ENCODE data around the gene PCSK1N. TPM values are rescaled to one million over a fixed set of nuclear protein-coding genes. Genes with fewer than 3 reads are reported as not detected.

PCSK1N gene
- 12.2 and 25.7 TPM in 2 replicates for polyA plus RNA-seq

GRCh38 chrX:48835524-48836329, at the start of gene PCSK1N:
PCSK1N (minus strand) TSS chrX:48835610; CDS start chrX:48835532, 78 bp downstream.

GRCh38 chrX:48826135-48826875, 9.1 kb downstream of the PCSK1N start, which contains the start of gene ERAS:
ERAS (plus strand) TSS chrX:48826513; CDS start chrX:48829124, 2,611 bp downstream.

GRCh38 chrX:48801280-48802088, 33.9 kb downstream of the PCSK1N start, which contains the start of gene HDAC6:
HDAC6 (plus strand) TSS chrX:48802067; CDS start chrX:48802693, 626 bp downstream.

GRCh38 chrX:48786341-48786800, 49.0 kb downstream of the PCSK1N start, which contains the start of gene GATA1:
GATA1 (plus strand) TSS chrX:48786590; CDS start chrX:48791110, 4,520 bp downstream.

Other genes with a start within 250 kb of the PCSK1N start
- 20.1 and 22.3 TPM in 2 replicates for gene WDR13, start 238.1 kb downstream of the PCSK1N start, polyA plus RNA-seq
- not detected in 2 replicates for gene WAS, start 151.8 kb downstream of the PCSK1N start, polyA plus RNA-seq
- 0.32 and 0.48 TPM in 2 replicates for gene SUV39H1, start 138.9 kb downstream of the PCSK1N start, polyA plus RNA-seq
- gene GLOD5, start 73.9 kb downstream of the PCSK1N start, polyA plus RNA-seq = 3.0 TPM in 1 of 2 replicates, not detected in the other
- not detected in 2 replicates for gene GATA1, start 49.0 kb downstream of the PCSK1N start, polyA plus RNA-seq
- 18.2 and 20.9 TPM in 2 replicates for gene HDAC6, start 33.5 kb downstream of the PCSK1N start, polyA plus RNA-seq
- not detected in 2 replicates for gene ERAS, start 9.1 kb downstream of the PCSK1N start, polyA plus RNA-seq
- gene TIMM17B, start 62.2 kb upstream of the PCSK1N start, polyA plus RNA-seq = 63.1 and 65.6 TPM in 2 replicates
- gene PQBP1, start 62.3 kb upstream of the PCSK1N start, polyA plus RNA-seq = 39.1 and 42.7 TPM in 2 replicates
- 9.6 and 16.3 TPM in 2 replicates for gene SLC35A2, start 76.0 kb upstream of the PCSK1N start, polyA plus RNA-seq
- gene PIM2, start 83.4 kb upstream of the PCSK1N start, polyA plus RNA-seq = 15.2 and 23.7 TPM in 2 replicates
- 4.4 and 6.2 TPM in 2 replicates for gene OTUD5, start 122.0 kb upstream of the PCSK1N start, polyA plus RNA-seq
- not detected in 2 replicates for gene KCND1, start 136.2 kb upstream of the PCSK1N start, polyA plus RNA-seq
- 8.4 and 18.3 TPM in 2 replicates for gene GRIPAP1, start 166.7 kb upstream of the PCSK1N start, polyA plus RNA-seq
- 4.2 and 5.9 TPM in 2 replicates for gene TFE3, start 207.7 kb upstream of the PCSK1N start, polyA plus RNA-seq
- gene CCDC120, start 223.4 kb upstream of the PCSK1N start, polyA plus RNA-seq = 0.52 TPM in 1 of 2 replicates, not detected in the other
- 52.4 and 57.9 TPM in 2 replicates for gene PRAF2, start 238.4 kb upstream of the PCSK1N start, polyA plus RNA-seq
- gene WDR45, start 244.3 kb upstream of the PCSK1N start, polyA plus RNA-seq = 32.3 and 43.3 TPM in 2 replicates